Chondrocyte (in vitro differentiated cells): ENCODE measurements around the gene MSH5. TPM values are rescaled to one million over a fixed set of nuclear protein-coding genes. Genes with fewer than 3 reads are reported as not detected.
A peak's percentile ranks its signal among the peaks of the same experiment; 100 is the strongest.
"Not testable (repeated sequence)": the region's sequence is repeated elsewhere in the genome, so short reads cannot be mapped to it uniquely, and the experiment has no call there.

Source experiments
- DNase-seq: peaks from one replicate; pipeline ENCODE4 v3.0.0; 2021; ENCODE audit warnings: mixed read lengths, low spot score
- H3K27ac Mint-ChIP-seq: one replicate; pipeline ENCODE4 v1.8.0; 2021; ENCODE audit warnings: mild to moderate bottlenecking, moderate library complexity, mixed read lengths; ENCODE audit not compliant: unreplicated experiment
- H3K27me3 Mint-ChIP-seq: 2 replicates; pipeline ENCODE4 v1.8.0; 2021; ENCODE audit warnings: low read depth, mixed read lengths
- H3K36me3 Mint-ChIP-seq: 2 replicates; pipeline ENCODE4 v1.8.0; 2021; ENCODE audit warnings: low read depth, mixed read lengths
- H3K4me1 Mint-ChIP-seq: 2 replicates; pipeline ENCODE4 v1.8.0; 2021; ENCODE audit warnings: low read depth, mild to moderate bottlenecking, mixed read lengths
- H3K4me3 Mint-ChIP-seq: one replicate; pipeline ENCODE4 v1.8.0; 2021; ENCODE audit warnings: mild to moderate bottlenecking, moderate library complexity, mixed read lengths; ENCODE audit not compliant: unreplicated experiment
- H3K9me3 Mint-ChIP-seq: 2 replicates; pipeline ENCODE4 v1.8.0; 2021; ENCODE audit warnings: low read depth, mixed read lengths
- total RNA-seq: library from RNA; stranded (reverse); gene quantifications from 3 replicates; pipeline ENCODE4 v1.2.1, GENCODE V29; 2021
- TF ChIP-seq, protein P1 (sequence below): fragments of 200-600 bp; sonication (generic); IDR thresholded peaks from 2 replicates; pipeline ENCODE4 v1.5.0; 2021; ENCODE audit warnings: antibody characterized with exemption, mild to moderate bottlenecking, moderate library complexity

The MSH5 gene
- total RNA-seq, 1 donor from 2014 or later, result 9.4 TPM

GRCh38 chr6:31792761-31793171 is 53.0 kb downstream of the MSH5 start:
- Mint-ChIP-seq H3K9me3 (no peaks in the 10 kb centered on the region), H3K36me3 (peaks cover 11% of the 10 kb centered on the region), H3K4me1 (peaks cover 25% of the 10 kb centered on the region), H3K27me3 (no peaks in the 10 kb centered on the region), H3K27ac (peak overlapping the region; percentile 90), H3K4me3 (no peak overlapping the region)
- no peak for DNase-seq
- TF ChIP-seq, protein P1, sequence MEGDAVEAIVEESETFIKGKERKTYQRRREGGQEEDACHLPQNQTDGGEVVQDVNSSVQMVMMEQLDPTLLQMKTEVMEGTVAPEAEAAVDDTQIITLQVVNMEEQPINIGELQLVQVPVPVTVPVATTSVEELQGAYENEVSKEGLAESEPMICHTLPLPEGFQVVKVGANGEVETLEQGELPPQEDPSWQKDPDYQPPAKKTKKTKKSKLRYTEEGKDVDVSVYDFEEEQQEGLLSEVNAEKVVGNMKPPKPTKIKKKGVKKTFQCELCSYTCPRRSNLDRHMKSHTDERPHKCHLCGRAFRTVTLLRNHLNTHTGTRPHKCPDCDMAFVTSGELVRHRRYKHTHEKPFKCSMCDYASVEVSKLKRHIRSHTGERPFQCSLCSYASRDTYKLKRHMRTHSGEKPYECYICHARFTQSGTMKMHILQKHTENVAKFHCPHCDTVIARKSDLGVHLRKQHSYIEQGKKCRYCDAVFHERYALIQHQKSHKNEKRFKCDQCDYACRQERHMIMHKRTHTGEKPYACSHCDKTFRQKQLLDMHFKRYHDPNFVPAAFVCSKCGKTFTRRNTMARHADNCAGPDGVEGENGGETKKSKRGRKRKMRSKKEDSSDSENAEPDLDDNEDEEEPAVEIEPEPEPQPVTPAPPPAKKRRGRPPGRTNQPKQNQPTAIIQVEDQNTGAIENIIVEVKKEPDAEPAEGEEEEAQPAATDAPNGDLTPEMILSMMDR, result no peak

DNA sequence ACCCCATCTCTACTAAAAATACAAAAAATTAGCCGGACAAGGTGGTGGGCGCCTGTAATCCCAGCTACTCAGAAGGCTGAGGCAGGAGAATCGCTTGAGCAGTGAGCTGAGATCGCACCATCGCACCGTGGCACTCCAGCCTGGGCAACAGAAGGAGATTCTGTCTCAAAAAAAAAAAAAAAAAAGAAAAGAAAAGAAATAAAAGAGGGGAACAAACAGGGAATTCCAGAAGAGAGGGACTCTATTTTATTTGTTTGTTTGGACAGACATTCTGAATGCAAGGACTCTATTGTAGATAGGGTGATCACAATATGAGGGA is 54.1 kb downstream of the MSH5 start:
- not testable (repeated sequence) for H3K27me3 Mint-ChIP-seq, H3K9me3 Mint-ChIP-seq, DNase-seq
- H3K27ac Mint-ChIP-seq, result peak overlapping the region; percentile 90
- H3K36me3 Mint-ChIP-seq, result peaks cover 11% of the 10 kb centered on the region
- peaks cover 25% of the 10 kb centered on the region for H3K4me1 Mint-ChIP-seq
- peak overlapping the region; percentile 99 for H3K4me3 Mint-ChIP-seq

DNA sequence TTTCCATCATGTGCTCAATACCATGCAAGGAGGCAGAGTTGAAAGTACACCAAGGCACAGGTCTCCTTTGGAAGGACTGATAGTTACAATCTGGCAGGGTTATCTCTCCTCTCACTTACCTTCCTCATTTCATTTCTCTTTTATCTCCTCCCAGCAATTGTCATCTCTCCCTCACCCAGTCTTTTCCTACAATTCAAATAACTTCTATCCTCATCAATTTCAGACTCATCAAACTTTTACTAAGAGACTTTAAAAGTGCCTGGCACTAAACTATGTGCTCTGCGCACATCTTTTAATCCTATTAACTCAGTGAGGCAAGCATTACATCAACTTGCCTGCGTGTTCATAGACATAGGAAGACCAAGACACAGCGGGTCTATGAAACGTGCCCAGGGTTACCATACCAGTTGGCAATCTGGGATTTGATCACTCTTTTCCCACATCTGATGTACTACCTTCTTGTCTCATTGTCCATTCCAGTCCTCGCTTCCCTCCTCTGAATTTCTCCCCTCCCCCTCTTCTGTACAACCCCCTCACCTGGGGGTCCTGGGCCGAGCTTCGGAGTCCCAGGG is 54.6 kb downstream of the MSH5 start:
- H3K27me3 Mint-ChIP-seq, result no peaks in the 10 kb centered on the region
- H3K27ac Mint-ChIP-seq, result peak overlapping the region; percentile 90
- TF ChIP-seq, protein P1, result no peak
- peaks cover 25% of the 10 kb centered on the region for H3K4me1 Mint-ChIP-seq
- no peak for DNase-seq
- peak overlapping the region; percentile 99 for H3K4me3 Mint-ChIP-seq
- peaks cover 11% of the 10 kb centered on the region for H3K36me3 Mint-ChIP-seq
- H3K9me3 Mint-ChIP-seq, result no peaks in the 10 kb centered on the region

DNA sequence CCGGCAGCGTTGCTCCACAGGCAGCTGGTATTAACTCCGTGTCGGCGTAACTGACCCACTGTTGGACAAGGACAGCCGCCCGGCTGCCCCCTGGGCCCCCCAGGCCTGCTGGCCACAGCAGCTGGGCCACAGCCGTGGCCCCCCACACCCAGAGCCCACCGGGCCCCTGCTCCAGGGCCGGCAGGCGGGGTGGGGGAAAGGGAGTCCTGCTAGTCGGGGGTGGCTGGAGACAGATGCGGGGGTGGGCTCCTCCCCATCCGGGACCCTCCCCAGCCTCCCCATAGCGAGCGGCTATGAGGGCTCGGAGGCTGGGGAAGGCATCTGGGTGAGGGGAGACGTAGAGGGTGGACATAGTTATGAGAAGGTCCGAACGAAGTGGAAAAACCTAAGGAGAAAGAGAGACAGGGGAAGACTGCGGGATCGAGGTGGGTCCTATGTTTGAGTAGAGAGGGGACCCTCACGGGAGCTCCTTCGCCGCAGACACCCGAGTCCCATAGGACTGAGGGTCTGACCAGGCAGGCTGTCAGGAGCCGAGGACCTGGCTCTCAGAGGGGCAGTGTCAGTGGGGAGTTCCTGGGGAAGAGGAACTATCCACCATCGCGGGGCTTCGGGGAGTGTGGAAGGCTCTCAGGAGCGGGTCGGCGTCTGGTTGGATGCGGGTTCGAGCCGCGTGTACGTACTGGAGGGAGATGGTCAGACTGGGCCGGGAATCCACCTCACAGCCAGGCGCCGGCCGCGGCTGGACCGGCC is 55.2 kb downstream of the MSH5 start:
- no peaks in the 10 kb centered on the region for H3K27me3 Mint-ChIP-seq

DNA sequence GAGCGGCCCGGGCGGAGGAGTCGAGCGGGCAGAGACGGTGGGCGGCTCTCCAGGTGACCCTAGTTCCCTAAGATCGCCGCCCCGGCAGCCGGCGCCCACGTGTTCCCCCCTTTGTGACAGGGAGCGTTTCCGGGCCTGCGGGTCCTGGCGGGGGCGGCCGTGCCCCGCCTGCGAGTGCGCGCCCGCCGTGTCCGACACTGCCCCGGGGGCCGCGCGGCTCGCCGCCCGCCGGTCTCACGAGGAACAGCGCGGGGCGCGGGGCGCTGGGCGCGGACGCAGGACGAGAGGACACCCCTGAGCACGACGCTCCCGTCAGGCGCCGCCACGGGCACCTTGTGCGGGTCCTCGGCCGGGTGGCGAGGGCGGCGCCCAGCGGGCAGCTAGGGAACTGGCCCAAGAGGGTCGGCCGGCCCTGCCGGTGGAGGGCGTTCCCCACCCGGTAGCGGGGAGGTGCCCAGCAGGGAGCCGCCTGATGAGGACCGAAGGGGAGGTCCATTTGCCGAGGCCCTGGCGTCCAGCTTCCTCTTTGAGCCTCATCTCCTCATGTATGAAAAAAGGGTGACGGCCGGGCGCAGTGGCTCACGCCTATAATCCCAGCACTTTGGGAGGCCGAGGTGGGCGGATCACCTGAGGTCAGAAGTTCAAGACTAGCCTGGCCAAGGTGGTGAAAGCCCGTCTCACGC is 56.0 kb downstream of the MSH5 start, which contains the start of gene VARS1:
Gene VARS1 (minus strand): TSS at position 137 of the 683 bp plus-strand sequence. CDS start 535 bp downstream, outside the sequence.
- Mint-ChIP-seq H3K9me3 (no peaks in the 10 kb centered on the region), H3K27ac (peak within 1 kb of the TSS; percentile 100), H3K36me3 (peaks cover 7% of the 10 kb centered on the region), H3K4me1 (peaks cover 25% of the 10 kb centered on the region), H3K4me3 (peak within 1 kb of the TSS; percentile 99), H3K27me3 (no peaks in the 10 kb centered on the region)
- peak; percentile 96 for DNase-seq
- TF ChIP-seq, protein P1, result peak; percentile 88

More for the DNA sequence above, 55.2 kb downstream of the MSH5 start:
- TF ChIP-seq, protein P1, result no peak
- H3K4me1 Mint-ChIP-seq, result peaks cover 25% of the 10 kb centered on the region
- no peaks in the 10 kb centered on the region for H3K9me3 Mint-ChIP-seq
- peak overlapping the region; percentile 100 for H3K27ac Mint-ChIP-seq
- peak; percentile 87 for DNase-seq
- peaks cover 11% of the 10 kb centered on the region for H3K36me3 Mint-ChIP-seq
- H3K4me3 Mint-ChIP-seq, result peak overlapping the region; percentile 99
